Left kidney (tissue), 2 donors: ENCODE data around the gene ALKBH4. TPM values are rescaled to one million over a fixed set of nuclear protein-coding genes. Genes with fewer than 3 reads are reported as not detected.
"Not testable (repeated sequence)": the region's sequence is repeated elsewhere in the genome, so short reads cannot be mapped to it uniquely, and the experiment has no call there.

Source experiments
- DNase-seq: peaks from one replicate; pipeline ENCODE4 v3.0.0-alpha.2; 2013
- polyA plus RNA-seq: library from polyadenylated mRNA; unstranded; fragments of 120-200 nt; gene quantifications from one replicate; pipeline ENCODE4 v1.2.1, GENCODE V29; 2013; ENCODE audit not compliant: insufficient read length

ALKBH4 gene
- polyA plus RNA-seq, 1 donor, result 9.1 TPM

DNA sequence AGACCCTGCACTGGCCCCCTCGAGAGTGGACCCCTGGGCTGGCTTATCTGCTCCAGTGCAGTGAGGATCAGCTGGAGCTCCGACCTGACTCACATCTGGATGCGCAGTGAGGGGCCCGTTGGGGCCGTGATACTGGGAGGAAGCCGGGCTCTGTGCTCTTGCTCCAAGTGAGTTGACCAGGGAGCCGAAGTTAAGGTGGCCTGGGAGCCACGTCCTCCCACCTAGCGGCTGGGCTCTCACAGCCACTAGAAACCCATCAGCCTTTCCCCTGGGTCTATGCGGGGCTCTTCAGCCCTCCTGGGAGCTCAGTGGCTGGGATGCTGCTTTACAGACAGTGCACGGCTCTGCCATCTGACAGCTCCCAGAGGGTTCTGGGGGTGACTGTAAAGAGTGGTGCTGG is 9.1 kb downstream of the ALKBH4 start:
- DNase-seq, result no peak

DNA sequence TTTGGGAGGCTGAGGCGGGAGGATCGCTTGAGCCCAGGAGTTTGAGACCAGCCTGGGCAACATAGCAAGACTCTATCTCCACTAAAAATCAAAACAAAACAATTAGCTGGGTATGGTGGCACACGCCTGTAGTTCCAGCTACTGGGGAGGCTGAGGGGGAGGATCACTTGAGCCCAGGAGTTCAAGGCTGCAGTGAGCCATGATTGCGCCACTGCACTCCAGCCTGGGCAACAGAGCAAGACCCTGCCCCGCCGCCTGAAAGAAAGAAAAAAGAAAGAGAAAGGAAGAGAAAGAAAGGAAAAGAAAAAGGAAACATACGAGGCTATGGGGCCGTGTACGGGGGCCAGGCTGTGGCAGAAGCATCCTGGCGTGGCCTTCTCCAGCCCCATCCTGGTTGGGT is 9.7 kb downstream of the ALKBH4 start:
- DNase-seq, result not testable (repeated sequence)

DNA sequence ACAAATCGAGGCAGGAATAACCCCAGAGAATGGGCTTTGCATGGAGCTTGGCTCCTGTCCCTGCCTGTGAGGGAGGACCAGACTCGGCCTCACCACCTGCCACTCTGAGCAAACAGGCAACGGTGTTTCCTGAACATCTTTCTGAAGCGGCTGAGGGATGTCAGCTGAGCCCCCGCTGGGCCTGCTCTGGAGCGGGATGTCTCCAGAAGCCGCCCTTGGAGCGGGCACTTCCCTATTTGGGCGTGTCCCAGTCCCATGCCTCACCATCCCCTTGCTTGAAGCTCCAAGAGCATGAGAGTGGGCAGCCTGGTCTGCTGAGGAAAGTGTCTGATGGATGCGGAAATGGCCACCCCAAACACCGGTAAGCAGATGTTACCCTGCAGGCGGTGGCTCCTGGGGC is 10.2 kb downstream of the ALKBH4 start:
- no peak for DNase-seq

DNA sequence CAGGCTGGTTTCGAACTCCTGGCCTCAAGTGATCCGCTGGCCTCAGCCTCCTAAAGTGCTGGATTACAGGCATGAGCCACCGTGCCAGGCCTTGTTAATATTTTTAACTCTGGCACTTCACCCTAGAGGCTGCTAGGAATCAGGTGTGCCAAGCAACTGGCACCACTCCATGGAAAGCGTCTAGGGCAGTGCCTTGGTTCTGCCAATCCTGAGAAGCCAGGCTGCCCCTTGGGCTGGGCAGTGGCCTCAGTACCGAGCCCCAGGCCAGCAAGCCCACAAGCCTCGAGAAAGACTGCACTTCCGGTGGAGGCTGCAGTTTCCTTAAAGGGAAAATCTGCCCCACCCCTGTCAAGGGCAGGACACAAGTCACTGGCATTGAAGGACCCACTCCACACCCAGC is 11.3 kb downstream of the ALKBH4 start:
- no peak for DNase-seq

DNA sequence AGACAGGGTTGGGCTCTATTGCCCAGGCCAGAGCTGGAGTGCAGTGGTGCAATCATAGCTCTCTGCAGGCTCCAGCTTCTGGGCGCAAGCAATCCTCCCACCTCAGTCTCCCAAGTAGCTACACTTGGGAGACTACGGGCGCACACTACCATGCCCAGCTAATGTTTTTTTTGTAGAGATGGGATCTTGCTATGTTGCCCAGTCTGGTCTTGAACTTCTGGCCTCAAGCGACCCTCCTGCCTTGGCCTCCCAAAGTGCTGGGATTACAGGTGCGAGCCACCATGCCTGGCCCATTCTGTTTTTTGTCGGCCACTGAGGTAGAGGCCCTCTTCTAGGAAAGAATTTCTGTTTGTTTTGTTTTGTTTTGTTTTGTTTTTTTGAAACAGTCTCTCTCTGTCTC is 12.2 kb downstream of the ALKBH4 start:
- no peak for DNase-seq

DNA sequence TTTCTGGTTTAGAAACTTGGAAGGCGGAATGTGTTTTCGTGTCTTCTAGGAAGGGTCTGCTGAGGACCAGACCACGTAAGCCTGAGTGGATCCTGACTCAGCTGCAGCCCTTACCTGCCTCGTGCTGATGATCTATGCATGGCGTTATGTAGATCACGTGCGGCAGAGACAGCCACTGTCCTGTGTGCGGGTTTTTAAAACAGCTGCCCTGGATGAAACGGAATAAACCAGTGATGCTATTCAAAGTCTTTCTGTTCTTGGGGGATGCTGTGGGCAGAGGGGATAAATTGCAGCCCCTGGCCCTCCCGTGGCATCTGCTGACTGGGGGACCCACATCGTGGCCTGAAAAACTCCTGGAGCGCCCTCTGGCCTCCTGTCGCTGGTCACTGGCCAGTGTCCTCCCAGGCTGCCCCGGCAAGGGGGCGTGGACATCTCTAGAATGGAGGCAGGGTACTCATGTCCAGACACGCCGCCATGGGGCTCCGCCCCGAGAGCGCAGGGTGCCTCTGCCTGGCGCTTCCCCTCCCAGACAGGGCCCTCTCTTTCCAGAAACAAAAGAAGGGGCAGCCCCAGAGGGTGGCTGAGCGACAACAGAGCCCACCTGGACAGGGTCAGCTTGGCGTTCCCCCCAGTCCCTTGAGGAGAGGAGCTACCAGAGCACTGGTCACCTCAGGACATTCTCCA is 13.2 kb downstream of the ALKBH4 start:
- no peak for DNase-seq

DNA sequence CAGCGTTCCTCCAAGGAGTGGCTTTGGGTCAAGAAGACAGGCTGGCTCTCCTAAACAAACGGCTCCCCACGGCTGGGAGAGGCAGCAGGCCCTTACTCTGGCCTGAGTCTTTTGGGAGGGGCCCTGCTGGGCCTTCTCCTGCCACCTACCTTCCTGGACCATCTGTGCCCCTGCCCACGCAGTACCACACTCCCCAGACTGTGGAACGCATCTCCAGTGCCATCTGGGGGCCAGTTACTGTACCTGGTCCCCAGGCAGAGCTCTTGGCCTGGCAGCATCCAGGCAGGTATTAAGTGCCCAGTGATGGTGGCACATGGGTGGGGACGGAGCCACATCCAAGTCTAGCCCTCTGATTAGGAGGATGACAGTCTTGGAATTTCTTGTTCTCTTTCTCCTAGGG is 14.4 kb downstream of the ALKBH4 start:
- DNase-seq, result no peak

DNA sequence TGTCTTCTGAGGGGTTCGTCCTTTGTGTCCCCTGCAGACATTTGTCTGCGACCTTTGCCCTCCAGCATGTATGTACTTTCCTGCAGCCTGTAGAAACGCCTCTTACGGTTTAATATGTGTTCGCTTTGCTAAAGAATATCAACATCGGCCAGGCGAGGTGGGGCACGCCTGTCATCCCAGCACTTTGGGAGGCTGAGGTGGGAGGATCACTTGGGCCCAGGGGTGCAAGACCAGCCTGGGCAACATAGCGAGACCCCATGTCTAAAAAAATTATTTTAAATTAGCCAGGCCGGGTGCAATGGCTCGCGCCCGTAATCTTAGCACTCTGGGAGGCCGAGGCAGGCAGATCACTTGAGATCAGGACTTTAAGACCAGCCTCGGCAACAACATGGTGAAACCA is 15.5 kb downstream of the ALKBH4 start:
- DNase-seq, result no peak

DNA sequence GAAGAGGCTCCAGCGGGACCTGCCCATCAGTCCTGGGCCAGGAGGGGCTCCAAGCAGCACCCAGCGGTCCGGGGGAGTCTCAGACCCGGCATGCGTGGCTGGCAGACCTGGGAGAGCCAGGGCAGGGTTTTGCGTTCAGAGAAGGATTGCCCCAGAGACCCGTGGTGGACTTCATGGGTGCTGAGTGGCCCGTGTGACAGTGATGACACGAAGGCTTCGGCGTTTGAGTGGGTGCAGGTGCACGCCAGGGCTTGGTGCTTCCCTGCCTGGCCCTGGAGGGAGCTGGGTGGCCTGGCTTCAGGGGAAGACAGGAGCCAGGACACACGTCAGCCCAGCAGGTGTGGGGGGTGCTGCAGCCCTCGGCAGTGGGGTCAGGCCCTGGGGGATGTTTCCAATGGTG is 17.4 kb downstream of the ALKBH4 start:
- no peak for DNase-seq

DNA sequence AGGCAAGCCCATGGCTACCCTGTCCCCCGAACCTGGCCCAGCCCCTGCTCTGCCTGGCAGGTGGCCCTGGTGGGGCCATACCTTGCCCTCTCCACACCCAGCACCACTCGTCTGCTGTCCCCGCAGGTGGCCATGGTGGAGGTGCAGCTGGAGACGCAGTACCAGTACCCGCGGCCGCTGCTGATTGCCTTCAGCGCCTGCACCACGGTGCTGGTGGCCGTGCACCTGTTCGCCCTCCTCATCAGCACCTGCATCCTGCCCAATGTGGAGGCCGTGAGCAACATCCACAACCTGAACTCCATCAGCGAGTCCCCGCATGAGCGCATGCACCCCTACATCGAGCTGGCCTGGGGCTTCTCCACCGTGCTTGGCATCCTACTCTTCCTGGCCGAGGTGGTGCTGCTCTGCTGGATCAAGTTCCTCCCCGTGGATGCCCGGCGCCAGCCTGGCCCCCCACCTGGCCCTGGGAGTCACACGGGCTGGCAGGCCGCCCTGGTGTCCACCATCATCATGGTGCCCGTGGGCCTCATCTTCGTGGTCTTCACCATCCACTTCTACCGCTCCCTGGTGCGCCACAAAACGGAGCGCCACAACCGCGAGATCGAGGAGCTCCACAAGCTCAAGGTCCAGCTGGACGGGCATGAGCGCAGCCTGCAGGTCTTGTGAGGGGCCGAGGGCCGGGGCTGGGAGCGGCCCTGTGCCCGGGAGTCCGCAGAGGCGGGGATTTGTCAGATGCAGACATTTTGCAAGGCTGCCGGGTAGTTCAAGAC is 18.1 kb downstream of the ALKBH4 start:
- DNase-seq, result no peak

DNA sequence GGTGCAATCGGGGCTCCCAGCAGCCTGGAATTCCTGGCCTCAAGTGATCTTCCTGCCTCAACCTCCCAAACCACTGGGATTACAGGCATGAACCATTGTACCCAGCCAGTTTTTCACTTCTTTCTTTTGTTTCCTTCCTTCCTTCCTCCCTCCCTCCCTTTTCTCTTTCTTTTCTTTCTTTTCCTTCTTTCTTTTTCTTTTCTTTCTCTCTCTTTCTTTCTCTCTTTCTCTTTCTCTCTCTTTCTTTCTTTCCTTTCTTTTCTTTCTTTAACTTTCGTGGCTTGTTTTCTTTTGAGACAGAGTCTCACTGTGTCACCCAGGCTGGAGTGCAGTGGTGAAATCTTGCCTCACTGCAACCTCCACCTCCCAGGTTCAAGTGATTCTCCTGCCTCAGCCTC is 19.0 kb downstream of the ALKBH4 start:
- DNase-seq, result no peak

DNA sequence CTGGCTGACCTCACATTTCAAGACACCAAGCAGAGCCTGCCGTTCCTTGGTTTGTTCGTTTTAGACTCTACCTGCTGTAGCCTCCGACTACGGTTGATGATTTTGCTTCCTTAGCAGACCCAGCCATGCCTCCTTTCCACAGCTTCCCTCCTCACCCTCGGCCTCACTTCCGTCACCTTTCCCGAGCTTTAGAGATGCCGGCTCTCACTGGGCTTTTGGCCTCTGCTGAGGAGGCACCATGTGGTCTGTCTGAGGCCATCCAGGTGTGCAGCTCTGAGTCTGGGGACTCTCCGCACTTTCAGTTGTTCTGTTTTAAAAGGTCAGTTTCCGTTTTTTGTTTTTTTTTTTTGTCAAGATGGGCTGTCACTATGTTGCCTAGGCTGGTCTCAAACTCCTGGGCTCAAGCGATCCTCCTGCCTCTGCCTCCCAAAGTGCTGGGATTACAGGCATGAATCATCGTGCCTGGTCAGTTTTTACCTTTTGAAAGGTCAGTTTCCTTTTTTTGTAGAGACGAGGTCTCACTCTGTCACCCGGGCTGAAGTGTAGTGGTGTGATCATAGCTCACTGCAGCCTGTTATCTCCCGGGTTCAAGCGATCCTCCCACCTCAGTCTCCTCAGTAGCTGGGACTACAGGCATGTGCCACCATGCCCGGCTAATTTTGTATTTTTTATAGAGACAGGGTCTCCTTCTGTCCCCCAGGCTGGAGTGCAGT is 19.5 kb downstream of the ALKBH4 start:
- DNase-seq, result no peak

DNA sequence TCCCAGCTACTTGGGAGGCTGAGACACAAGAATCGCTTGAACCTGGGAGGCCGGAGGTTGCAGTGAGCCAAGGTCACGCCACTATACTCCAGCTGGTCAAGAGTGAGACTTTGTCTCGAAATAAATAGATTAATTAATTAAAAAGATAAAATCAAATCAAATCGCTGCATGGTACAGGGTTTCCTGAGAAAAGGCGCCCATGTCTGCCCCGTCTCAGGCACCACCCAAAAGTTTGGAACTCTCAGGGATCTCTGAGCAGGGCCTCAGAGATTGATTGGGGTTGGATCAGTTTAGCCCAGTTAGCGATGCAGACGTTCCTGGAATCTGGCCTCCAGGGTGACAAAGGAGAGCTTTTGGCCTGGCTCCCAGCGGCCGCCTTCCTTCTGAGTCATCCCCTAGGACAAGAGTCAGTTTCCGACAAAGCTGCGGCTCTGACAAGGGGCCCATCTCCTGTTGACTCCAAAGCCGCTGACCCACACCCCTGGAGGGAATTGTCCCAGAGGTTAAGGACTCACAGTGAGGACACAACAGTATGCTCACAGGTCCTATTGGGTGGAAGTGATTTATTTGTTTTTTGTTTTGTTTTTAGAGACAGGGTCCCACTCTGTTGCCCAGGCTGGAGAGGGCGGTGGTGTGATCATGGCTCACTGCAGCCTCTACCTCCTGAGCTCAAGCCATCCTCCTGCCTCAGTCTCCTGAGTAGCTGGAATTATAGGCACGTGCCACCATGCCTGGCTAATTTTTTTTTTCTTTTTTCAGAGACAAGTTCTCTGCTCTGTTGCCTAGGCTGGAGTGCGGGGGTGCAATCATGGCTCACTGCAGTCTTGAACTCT is 24.5 kb downstream of the ALKBH4 start:
- DNase-seq, result no peak

DNA sequence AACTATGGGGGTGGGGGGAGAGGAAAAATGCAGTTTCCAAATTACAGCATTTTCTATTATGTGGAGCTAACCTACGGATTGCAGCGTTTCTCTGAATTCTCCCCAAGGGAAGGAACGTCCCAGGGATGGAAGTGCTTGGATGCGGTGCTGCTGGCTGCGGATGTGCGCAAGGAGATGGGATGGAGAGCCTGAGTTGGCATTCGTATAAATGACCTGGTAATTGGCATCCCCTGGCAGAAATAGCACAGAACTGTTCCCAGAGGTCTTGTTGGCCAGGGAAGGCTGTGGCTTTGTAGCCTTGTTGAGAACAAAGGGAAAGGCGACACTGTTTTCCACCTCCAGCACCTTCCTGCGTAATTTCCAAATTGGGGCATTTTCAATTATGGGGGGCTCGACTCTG is 28.5 kb downstream of the ALKBH4 start:
- no peak for DNase-seq

DNA sequence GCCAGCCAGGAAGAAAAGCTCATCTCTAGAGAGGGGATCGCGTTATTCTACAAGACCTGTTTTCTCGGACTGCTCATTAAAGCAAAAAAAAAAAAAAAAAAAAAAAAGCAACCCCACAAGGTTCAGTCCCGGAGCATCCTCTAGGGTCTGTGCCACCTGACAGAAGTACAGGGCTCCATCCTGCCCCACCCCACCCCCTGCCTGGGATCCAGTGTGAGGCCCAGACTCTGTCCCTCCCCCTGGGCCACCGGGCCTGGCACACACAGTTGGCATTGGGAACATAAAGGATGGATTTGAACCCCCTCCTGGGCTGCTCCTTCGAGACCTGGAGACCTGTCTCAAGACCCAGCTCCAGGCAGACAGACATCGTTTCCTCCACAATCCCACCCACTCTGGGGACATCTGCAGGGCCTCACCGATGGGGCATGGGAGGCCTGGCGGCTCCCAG is 30.6 kb downstream of the ALKBH4 start:
- no peak for DNase-seq

DNA sequence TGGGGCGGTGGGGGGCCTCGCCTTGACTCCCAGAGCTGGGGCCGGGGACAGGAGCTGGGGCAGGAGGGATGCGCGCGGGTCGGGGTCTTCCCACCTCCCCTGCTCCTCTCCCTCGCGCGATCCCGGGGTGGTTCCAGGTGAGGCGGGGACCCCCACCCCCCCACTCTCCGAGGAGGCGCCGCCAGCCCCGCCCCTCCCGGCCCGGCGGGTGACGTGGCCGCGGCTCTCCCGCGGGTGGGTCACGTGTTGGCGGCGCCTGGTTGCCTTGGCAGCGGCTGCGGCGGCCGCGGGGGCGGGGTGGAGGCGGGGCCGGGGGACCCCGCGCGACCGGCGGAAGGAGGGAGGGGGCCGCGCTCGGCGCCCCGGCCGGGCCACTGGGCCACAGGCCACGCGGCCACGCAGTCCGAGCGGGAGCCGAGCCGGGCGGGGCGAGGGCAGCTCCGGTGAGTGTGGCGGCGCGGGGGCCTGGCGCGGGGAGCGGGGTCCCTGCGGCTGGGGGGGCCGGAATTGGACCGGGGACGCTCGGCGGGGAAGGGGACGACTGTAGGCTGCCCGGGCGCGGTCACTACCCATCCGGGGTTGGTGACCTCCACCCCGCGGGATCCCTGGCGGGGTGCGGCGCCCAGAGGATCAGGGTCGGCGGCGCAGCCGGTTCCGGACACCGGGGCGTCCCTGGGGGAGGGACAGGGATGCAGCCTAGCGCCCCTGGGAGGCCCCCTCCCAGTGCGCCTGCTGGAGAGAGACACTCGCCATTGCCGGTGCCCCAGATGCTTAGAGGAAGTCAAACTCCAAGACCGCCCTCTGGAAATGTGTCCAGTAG is 31.2 kb downstream of the ALKBH4 start, which contains the start of gene ORAI2:
ORAI2 (plus strand) TSS at position 357 of the 820 bp plus-strand sequence. CDS start 5,382 bp downstream, outside the sequence.
- peak; percentile 65 for DNase-seq

DNA sequence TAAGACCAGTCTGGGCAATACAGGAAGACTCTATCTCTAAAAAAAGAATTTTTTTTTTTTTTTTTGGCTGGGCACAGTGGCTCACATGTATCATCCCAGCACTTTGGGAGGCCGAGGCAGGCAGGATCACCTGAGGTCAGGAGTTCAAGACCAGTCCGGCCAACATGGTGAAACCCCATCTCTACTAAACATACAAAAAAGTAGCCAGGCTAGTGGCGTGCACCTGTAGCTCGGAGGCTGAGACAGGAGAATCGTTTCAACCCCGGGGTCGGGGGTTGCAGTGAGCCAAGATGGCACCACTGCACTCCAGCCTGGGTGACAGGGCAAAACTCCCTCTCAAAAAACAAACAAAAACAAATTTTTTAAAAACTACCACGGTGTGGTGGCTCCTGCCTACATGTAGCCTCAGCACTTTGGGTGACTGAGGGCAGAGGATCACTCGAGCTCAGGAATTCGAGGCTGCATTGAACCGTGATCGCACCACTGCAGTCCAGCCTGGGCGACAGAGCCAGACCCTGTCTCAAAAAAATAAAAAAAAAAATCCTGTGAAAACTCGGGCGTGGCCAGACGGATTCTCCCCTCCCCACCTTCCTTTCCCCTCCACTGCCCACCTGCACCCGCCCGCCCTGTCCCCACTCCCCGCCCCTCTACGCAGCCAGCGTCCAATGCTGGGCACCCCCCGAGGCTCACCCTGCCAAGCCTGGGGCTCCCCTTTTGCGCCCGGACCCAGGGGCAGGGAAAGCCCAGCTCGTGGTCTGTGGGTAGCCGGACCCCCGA is 32.0 kb downstream of the ALKBH4 start:
- peak; percentile 35 for DNase-seq

DNA sequence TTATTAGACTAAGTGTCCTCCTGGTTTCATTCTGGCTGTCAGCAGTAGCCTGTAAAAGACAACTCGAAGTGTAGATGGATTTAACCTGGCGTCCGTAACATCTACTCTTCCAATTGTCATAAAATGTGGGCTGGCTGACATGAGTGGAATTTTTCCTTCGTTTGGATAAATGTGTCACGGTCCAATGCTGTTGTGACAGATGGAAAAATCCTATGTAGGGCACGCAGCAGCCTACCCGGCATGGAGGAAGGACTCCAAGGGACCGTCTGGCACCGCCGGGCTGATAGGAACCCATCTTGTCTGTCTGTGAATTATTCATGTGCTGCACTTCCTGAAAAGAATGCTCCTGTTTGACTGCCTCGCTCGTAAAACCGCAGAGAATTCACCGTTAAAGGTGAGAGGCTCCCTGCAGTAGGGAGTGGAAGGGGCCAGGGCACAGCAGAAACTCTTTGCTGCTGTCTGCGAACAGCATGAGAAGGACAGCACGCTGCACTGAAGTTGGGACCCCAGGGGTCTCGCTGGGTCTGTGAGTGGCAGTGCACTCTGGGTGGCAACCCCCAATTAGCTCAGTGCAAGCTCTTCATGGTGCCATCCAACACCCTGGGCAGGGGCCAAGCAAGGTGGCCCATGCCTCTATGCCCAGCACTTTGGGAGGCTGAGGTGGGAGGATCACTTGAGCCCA is 32.9 kb downstream of the ALKBH4 start:
- DNase-seq, result no peak

DNA sequence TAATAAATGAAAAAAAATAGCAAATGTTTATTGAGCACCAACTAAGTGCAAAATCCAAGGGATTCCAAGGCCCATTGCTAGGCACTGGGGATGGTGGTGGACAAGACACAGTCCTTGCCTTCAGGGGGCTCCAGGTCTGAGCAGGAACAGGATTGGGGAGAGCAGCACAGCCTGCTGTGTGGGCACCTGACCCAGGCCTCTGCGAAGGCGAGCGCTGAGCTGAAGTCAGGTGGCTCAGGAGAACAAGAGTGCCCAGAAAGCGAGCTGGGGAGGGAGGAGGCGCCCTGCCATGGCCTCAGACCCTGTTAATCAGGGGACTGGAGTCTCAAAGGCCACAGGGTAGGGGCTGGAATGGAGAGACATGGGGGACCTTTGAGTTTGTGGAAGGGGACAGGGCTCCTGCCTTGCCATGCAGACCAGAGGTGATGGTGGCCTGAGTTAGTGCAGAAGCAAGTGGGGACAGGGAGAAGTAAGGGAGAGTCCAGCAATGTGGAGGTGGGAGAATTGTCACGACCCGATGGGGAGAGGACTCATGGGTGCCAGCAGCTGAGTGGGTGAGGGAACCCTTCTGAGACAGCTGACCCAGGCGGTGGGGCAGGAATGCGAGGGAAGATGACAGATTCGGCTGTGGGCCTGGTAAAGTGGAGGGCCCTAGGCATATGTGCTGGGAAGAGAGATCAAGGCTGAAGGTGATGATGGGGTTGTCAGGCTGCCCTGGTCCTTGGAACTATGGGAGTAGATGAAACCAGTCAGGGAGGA is 35.3 kb downstream of the ALKBH4 start:
- DNase-seq, result no peak
